Stimulated activated CD8-positive, alpha-beta memory T cell treated with anti-CD3 and anti-CD28 coated beads, Interleukin-7, amount 100 ng/mL, for 48 hours (primary cell): ENCODE measurements around the gene BHMT2.

Source experiments
- DNase-seq, 2 donors: peaks; one replicate each; pipeline ENCODE4 v3.0.0-alpha.2; 2020; ENCODE audit warnings: low read depth in 1 of 2; ENCODE audit errors: extremely low read depth in 1 of 2

Gene BHMT2

DNA sequence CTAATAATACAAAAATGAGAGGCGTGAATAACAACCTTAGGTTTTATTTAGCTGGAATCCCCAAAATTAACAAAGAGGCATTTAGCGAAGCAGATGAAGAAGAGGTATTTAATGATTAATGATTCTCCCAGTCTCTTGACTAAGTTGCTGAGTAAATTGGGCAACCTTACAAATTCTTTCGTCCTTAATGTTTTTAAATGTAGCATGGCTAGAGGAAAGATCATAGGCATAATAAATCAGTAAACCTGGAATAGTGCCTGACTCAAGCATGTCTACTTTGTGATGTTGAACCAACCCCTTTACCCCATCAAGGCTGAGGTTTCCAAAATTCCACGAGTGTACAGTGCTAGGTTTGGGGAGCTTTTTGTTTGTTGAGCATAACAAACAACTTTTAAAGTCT lies 49.9 kb downstream of the BHMT2 start:
- DNase-seq = no peak

DNA sequence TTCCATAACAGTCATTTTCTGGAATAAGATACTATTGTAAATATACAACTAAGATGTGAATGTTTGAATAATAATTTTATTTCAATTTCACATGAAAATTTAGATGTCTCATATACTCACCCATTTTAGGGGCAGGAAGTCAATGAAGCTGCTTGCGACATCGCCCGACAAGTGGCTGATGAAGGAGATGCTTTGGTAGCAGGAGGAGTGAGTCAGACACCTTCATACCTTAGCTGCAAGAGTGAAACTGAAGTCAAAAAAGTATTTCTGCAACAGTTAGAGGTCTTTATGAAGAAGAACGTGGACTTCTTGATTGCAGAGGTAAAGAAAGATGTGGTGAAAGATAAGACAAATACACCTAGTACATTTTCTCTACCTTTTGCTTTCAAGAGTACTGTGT lies 50.7 kb downstream of the BHMT2 start:
- peak in 1 of 2 donors; percentile 12 for DNase-seq

- no peak for DNase-seq
These were observed 53.4 kb downstream of the BHMT2 start for GRCh38 chr5:79122973-79123372.

GRCh38 chr5:79124607-79125006 lies 55.0 kb downstream of the BHMT2 start:
- no peak for DNase-seq

DNA sequence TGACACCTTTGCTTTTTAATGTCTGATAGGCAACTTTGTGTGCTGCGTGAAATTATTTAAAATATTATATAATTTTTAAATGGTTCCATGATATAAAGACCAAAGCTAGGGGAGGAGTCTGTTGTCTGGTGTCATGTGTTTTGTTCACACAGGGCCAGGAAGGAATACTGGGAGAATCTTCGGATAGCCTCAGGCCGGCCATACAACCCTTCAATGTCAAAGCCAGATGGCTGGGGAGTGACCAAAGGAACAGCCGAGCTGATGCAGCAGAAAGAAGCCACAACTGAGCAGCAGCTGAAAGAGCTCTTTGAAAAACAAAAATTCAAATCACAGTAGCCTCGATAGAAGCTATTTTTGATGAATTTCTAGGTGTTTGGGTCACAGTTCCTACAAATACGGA lies 61.2 kb downstream of the BHMT2 start:
- DNase-seq = no peak

DNA sequence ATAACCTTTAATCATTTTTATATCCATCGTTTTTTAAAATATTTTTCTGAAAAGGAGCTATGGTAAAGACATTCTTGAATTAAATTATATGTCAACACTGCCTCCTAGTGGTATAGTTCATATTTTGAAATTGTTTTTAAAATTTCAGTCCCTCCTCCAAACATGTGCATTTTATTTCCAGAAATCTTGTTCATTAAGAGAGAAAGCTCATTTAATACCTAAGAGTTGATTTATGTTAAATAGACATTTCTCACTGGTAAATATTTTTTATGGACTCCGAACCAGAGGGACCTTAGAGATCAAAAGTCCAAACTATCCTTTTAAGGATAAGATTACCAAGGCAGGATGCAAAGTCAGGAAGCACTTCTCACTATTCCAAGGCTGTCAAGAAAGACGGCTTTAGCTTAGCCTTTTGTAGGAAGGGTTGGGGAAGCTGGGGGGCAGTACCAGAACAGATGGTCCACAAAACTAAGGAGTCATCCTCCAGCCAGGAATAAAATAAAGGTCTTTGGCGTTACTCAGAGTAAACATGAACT lies 63.6 kb downstream of the BHMT2 start:
- DNase-seq = no peak

GRCh38 chr5:79133657-79134451 lies 64.3 kb downstream of the BHMT2 start:
- peak; percentile 17 to 57 for DNase-seq

- DNase-seq = no peak
These were observed 66.4 kb downstream of the BHMT2 start for GRCh38 chr5:79135790-79136553.

DNA sequence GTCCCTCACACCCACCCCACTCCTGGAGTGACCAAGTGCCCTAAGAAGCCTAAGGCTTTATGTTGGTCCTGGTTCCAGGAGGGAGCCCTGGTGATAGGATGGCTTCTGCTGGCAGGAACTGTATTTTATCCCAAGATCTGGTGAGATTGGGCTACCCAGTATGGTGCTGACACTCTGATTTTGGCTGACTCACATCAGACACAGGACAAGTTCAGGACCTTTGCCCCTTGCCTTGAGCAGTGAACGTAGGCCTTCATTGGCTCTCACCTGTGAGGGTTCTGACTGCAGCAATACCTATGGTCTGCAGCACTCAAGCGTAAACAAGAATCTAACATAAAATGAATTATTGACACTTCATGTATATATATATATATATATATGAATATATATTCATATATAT lies 67.1 kb downstream of the BHMT2 start:
- DNase-seq = no peak
